IPS-18c (cell line): Measurements from ENCODE around the gene KIF2C.
"Not testable (repeated sequence)": the region's sequence is repeated elsewhere in the genome, so short reads cannot be mapped to it uniquely, and the experiment has no call there.

Source experiments
- H3K4me3 ChIP-seq: 2 replicates; pipeline ENCODE4 v1.7.0; 2013; ENCODE audit warnings: low read depth, mild to moderate bottlenecking, low read length, moderate library complexity; ENCODE audit not compliant: insufficient read depth
- H3K9me3 ChIP-seq: one replicate; pipeline ENCODE4 v1.6.1; 2013; ENCODE audit warnings: mild to moderate bottlenecking, low read length, moderate library complexity; ENCODE audit not compliant: control insufficient read depth, insufficient read depth

KIF2C gene

GRCh38 chr1:44739307-44740178 lies at the start of gene KIF2C:
Gene KIF2C, plus strand, starts transcription at chr1:44739837. Its CDS starts 96 bp downstream, at chr1:44739933.
- Histone ChIP-seq H3K9me3 (peaks cover 2% of the 10 kb centered on the region), H3K4me3 (peak within 1 kb of the TSS; percentile 85)

- Histone ChIP-seq H3K4me3 (no peak overlapping the region), H3K9me3 (no peaks in the 10 kb centered on the region)
Measured at GRCh38 chr1:44693159-44693558, 46.5 kb upstream of the KIF2C start.

GRCh38 chr1:44693900-44694299 lies 45.7 kb upstream of the KIF2C start:
- H3K4me3 ChIP-seq = no peak overlapping the region
- H3K9me3 ChIP-seq = no peaks in the 10 kb centered on the region

- no peak overlapping the region for H3K4me3 ChIP-seq
- H3K9me3 ChIP-seq = no peaks in the 10 kb centered on the region
Measured at GRCh38 chr1:44694863-44695478, 44.7 kb upstream of the KIF2C start.

- no peaks in the 10 kb centered on the region for H3K9me3 ChIP-seq
- no peak overlapping the region for H3K4me3 ChIP-seq
Measured at GRCh38 chr1:44695671-44696070, 44.0 kb upstream of the KIF2C start.

- H3K4me3 ChIP-seq = no peak overlapping the region
Measured at GRCh38 chr1:44696101-44696500, 43.5 kb upstream of the KIF2C start.

GRCh38 chr1:44696789-44697345 lies 42.8 kb upstream of the KIF2C start:
- H3K9me3 ChIP-seq = no peaks in the 10 kb centered on the region
- H3K4me3 ChIP-seq = no peak overlapping the region

More at GRCh38 chr1:44696101-44696500, 43.5 kb upstream of the KIF2C start:
- H3K9me3 ChIP-seq = no peaks in the 10 kb centered on the region

GRCh38 chr1:44698138-44698537 lies 41.5 kb upstream of the KIF2C start:
- Histone ChIP-seq H3K4me3 (no peak overlapping the region), H3K9me3 (no peaks in the 10 kb centered on the region)

- not testable (repeated sequence) for H3K4me3 ChIP-seq, H3K9me3 ChIP-seq
Measured at GRCh38 chr1:44699375-44699774, 40.3 kb upstream of the KIF2C start.

GRCh38 chr1:44700573-44700972 lies 39.1 kb upstream of the KIF2C start:
- H3K4me3 ChIP-seq = no peak overlapping the region
- no peaks in the 10 kb centered on the region for H3K9me3 ChIP-seq

- H3K4me3 ChIP-seq = no peak overlapping the region
- H3K9me3 ChIP-seq = no peaks in the 10 kb centered on the region
Measured at GRCh38 chr1:44701141-44701573, 38.5 kb upstream of the KIF2C start.

GRCh38 chr1:44705470-44705869 lies 34.2 kb upstream of the KIF2C start:
- Histone ChIP-seq H3K9me3 (peaks cover 2% of the 10 kb centered on the region), H3K4me3 (no peak overlapping the region)

- peaks cover 2% of the 10 kb centered on the region for H3K9me3 ChIP-seq
- H3K4me3 ChIP-seq = no peak overlapping the region
Measured at GRCh38 chr1:44705938-44706337, 33.7 kb upstream of the KIF2C start.

GRCh38 chr1:44707112-44707881 lies 32.3 kb upstream of the KIF2C start:
- Histone ChIP-seq H3K9me3 (peaks cover 2% of the 10 kb centered on the region), H3K4me3 (no peak overlapping the region)

GRCh38 chr1:44707959-44708831 lies 31.4 kb upstream of the KIF2C start:
- Histone ChIP-seq H3K4me3 (peak overlapping the region; percentile 3; the same call in 1 of the 2 replicates), H3K9me3 (peaks cover 2% of the 10 kb centered on the region)

GRCh38 chr1:44713321-44713781 lies 26.3 kb upstream of the KIF2C start:
- peaks cover 2% of the 10 kb centered on the region for H3K9me3 ChIP-seq
- no peak overlapping the region for H3K4me3 ChIP-seq
